Chondrocyte (in vitro differentiated cells): ENCODE measurements around the gene DNAJC10. TPM values are rescaled to one million over a fixed set of nuclear protein-coding genes. Genes with fewer than 3 reads are reported as not detected.

Experiments
- DNase-seq: peaks from one replicate; pipeline ENCODE4 v3.0.0; 2021; ENCODE audit warnings: mixed read lengths, low spot score
- H3K27ac Mint-ChIP-seq: one replicate; pipeline ENCODE4 v1.8.0; 2021; ENCODE audit warnings: mild to moderate bottlenecking, moderate library complexity, mixed read lengths; ENCODE audit not compliant: unreplicated experiment
- H3K27me3 Mint-ChIP-seq: 2 replicates; pipeline ENCODE4 v1.8.0; 2021; ENCODE audit warnings: low read depth, mixed read lengths
- H3K36me3 Mint-ChIP-seq: 2 replicates; pipeline ENCODE4 v1.8.0; 2021; ENCODE audit warnings: low read depth, mixed read lengths
- H3K4me1 Mint-ChIP-seq: 2 replicates; pipeline ENCODE4 v1.8.0; 2021; ENCODE audit warnings: low read depth, mild to moderate bottlenecking, mixed read lengths
- H3K4me3 Mint-ChIP-seq: one replicate; pipeline ENCODE4 v1.8.0; 2021; ENCODE audit warnings: mild to moderate bottlenecking, moderate library complexity, mixed read lengths; ENCODE audit not compliant: unreplicated experiment
- H3K9me3 Mint-ChIP-seq: 2 replicates; pipeline ENCODE4 v1.8.0; 2021; ENCODE audit warnings: low read depth, mixed read lengths
- total RNA-seq: library from RNA; stranded (reverse); gene quantifications from 3 replicates; pipeline ENCODE4 v1.2.1, GENCODE V29; 2021
- TF ChIP-seq, protein P1 (sequence below): fragments of 200-600 bp; sonication (generic); IDR thresholded peaks from 2 replicates; pipeline ENCODE4 v1.5.0; 2021; ENCODE audit warnings: antibody characterized with exemption, mild to moderate bottlenecking, moderate library complexity

Gene DNAJC10
- total RNA-seq, 1 donor from 2014 or later, result 178 TPM

DNA sequence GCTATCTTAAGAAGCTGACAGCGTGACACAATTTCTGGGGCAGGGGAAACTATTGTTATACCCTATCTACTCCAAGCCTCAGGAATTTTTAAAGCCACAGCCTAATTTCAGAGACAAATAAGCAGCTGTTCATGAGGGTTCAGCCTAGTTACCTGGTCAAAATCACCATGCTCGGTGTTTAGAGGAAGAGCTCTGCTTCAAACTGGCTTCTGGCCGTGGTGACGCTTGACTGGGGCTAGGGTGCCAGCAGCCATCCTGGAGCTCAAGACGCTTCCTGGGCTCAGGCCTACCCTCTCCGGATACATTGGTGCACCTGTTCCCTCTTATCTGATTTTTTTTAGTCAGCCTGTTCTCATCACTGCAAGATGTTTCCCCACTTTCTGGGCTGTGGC, 108.7 kb downstream of the DNAJC10 start:
- Mint-ChIP-seq H3K27me3 (no peaks in the 10 kb centered on the region), H3K4me3 (no peak overlapping the region), H3K27ac (no peak overlapping the region), H3K9me3 (no peaks in the 10 kb centered on the region), H3K4me1 (peaks cover 40% of the 10 kb centered on the region), H3K36me3 (no peaks in the 10 kb centered on the region)
- TF ChIP-seq, protein P1, sequence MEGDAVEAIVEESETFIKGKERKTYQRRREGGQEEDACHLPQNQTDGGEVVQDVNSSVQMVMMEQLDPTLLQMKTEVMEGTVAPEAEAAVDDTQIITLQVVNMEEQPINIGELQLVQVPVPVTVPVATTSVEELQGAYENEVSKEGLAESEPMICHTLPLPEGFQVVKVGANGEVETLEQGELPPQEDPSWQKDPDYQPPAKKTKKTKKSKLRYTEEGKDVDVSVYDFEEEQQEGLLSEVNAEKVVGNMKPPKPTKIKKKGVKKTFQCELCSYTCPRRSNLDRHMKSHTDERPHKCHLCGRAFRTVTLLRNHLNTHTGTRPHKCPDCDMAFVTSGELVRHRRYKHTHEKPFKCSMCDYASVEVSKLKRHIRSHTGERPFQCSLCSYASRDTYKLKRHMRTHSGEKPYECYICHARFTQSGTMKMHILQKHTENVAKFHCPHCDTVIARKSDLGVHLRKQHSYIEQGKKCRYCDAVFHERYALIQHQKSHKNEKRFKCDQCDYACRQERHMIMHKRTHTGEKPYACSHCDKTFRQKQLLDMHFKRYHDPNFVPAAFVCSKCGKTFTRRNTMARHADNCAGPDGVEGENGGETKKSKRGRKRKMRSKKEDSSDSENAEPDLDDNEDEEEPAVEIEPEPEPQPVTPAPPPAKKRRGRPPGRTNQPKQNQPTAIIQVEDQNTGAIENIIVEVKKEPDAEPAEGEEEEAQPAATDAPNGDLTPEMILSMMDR, result no peak
- DNase-seq, result no peak

- TF ChIP-seq, protein P1, result no peak
- Mint-ChIP-seq H3K9me3 (no peaks in the 10 kb centered on the region), H3K27me3 (no peaks in the 10 kb centered on the region), H3K36me3 (no peaks in the 10 kb centered on the region), H3K27ac (no peak overlapping the region), H3K4me3 (no peak overlapping the region), H3K4me1 (peaks cover 43% of the 10 kb centered on the region)
- DNase-seq, result no peak
Observed at GRCh38 chr2:182826064-182826463, 110.0 kb downstream of the DNAJC10 start.

DNA sequence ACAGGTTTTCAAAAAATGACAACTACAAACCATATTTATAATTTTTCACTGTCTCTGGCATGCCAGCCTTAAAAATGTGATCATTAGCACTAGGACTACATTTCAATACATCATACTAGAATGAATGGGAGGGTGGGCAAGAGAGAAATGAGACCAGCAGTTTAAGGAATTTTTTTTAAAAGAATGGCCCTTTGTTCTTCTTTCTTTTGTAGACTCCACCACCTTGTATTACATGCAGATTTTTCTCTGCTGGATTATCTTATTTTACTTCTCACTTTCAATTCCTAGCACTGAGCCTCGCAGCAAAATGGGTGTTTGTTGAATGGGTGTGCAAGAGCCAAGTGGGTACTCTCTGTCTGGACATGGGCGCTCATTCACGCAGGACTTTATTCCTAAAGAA, 110.4 kb downstream of the DNAJC10 start:
- TF ChIP-seq, protein P1, result no peak
- Mint-ChIP-seq H3K9me3 (no peaks in the 10 kb centered on the region), H3K27ac (peak overlapping the region; percentile 41), H3K4me1 (peaks cover 43% of the 10 kb centered on the region), H3K4me3 (no peak overlapping the region), H3K27me3 (no peaks in the 10 kb centered on the region), H3K36me3 (no peaks in the 10 kb centered on the region)
- no peak for DNase-seq

DNA sequence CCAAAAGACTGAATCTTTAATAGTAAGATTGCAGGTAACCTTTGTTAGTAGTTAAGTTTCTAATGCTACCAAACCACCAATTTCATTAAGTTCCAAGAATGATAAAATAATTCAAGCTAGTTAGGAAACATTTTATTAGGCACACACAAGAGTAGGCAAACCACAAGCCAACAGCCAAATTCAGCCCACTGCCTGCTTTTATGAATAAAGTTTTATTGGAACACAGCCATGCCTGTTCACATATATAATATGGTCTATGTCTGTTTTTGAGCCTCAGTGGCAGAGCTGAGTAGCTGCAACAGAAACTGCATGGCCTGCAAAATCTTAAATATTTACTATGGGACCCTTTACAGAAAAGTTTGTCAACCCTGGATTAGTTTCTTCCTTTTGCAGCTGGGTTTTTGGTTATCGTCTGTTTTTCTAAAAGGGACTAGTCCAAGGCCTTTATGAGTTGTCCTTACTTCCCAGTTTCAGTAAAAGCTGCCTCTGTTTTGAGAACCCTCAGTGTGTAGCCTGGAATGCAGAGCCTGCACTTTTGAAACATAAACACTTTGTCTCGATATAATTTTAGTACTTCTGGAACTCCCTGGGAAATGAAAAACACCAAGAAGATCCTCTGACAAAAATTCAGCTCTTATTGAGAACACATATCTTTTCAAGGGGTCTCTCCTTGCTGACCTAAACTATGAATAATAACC, 111.3 kb downstream of the DNAJC10 start:
- Mint-ChIP-seq H3K4me1 (peaks cover 43% of the 10 kb centered on the region), H3K36me3 (no peaks in the 10 kb centered on the region), H3K4me3 (no peak overlapping the region), H3K9me3 (no peaks in the 10 kb centered on the region), H3K27me3 (no peaks in the 10 kb centered on the region), H3K27ac (peak overlapping the region; percentile 74)
- TF ChIP-seq, protein P1, result no peak
- no peak for DNase-seq

DNA sequence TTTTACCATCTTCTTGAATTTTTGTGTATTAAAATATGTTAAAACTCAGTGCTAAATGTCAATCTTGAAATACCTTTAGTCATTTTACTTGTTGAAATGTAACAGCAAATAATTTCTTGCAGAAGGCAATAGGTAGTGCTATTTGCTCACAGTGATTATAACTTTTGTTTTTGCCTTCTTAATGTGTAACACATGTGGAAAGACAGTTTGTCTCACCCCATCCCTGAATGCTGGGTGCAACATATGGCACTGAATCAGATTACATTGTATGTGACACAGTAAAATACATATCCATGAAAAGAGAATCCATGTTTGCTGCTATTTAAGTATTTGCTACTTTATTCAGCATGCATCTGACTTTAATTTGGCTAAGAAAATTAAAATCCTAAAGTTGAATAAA, 115.0 kb downstream of the DNAJC10 start:
- Mint-ChIP-seq H3K4me3 (no peak overlapping the region), H3K9me3 (no peaks in the 10 kb centered on the region), H3K27me3 (no peaks in the 10 kb centered on the region), H3K4me1 (peaks cover 54% of the 10 kb centered on the region), H3K36me3 (no peaks in the 10 kb centered on the region), H3K27ac (no peak overlapping the region)
- DNase-seq, result no peak
- TF ChIP-seq, protein P1, result peak; percentile 23
